Measurements from ENCODE around the gene KRT34.

KRT34 gene

DNA sequence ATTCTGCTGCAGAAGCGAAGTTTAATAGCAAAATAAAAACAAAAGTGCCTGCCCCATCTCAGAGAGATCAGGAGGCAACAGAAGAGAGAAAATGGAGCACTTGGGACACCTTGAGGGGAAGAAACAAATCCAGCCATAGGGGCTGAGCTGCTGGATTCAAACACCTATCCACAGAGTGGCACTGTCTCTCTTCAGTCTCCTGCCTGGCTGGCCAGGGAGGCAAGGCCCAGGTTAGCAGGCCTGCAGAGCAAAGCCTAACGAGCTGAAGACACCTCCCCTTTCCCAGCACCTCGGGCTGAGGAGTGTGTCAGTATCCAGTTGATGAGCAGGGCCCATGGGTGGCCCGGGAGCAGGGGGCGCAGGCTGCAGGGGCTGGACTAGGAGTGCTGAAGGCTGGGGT is 24.1 kb upstream of the KRT34 start:
- H3F3A ChIP-seq (ENCODE audit: control insufficient read depth, insufficient read depth), result no peaks in the 10 kb centered on the region

DNA sequence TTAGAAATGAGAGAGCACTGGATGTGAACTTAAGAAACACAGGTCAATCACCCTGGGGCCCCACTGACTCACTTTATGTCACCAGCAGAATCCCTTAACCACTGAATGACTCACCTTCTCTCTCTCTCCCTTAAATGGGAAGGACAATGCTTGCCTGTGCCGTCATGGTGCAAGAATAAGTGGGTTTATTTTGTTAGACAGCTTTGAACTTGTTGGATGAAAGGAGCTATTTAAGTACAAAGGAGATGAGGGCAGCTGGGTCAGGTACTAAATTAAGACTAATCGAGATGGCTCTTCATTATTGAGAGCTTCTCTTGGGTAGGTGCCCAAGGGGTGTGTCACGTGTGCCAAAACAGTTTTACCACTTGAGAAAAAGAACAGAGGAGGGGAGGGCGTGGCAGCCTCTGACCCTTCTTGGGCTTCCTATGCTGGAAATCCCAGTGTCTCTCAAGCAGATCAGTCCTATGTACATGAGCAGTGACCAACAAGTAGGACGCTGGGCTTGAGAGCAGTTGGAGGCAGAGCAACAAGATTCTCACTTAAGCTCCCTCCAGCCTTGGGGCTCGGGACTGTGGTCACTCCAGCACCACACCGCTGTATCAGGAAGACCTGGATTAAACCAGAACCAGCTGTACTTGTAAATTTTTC is 22.0 kb upstream of the KRT34 start:
- Histone ChIP-seq H3K27ac (ENCODE audit: low read depth, low read length) (no peak overlapping the region), H3K9me3 (ENCODE audit: control insufficient read depth, insufficient read depth, low read length) (no peaks in the 10 kb centered on the region), H3K4me2 (ENCODE audit: low read length) (no peak overlapping the region), H3K27me3 (ENCODE audit: control insufficient read depth, low read length) (peaks cover 16% of the 10 kb centered on the region; the same call in 1 of the 2 replicates), H4K20me1 (ENCODE audit: control insufficient read depth, insufficient read depth, low read depth, low read length) (no peaks in the 10 kb centered on the region), H3K79me2 (ENCODE audit: control insufficient read depth, low read length) (no peaks in the 10 kb centered on the region), H3F3A (ENCODE audit: control insufficient read depth, insufficient read depth) (no peaks in the 10 kb centered on the region), H3K9me2 (replicated peaks; ENCODE audit: control insufficient read depth, low read length) (no peaks in the 10 kb centered on the region), H3K4me3 (ENCODE audit: low read length) (no peak overlapping the region), H3K36me3 (ENCODE audit: control insufficient read depth, low read length) (no peaks in the 10 kb centered on the region), H3K4me1 (ENCODE audit: control insufficient read depth, low read length) (no peaks in the 10 kb centered on the region)
- no peak for TF ChIP-seq EZH2phosphoT487 (IDR thresholded peaks at IDR 0.05; ENCODE audit: borderline replicate concordance, low read length)
- TF ChIP-seq, protein P1, sequence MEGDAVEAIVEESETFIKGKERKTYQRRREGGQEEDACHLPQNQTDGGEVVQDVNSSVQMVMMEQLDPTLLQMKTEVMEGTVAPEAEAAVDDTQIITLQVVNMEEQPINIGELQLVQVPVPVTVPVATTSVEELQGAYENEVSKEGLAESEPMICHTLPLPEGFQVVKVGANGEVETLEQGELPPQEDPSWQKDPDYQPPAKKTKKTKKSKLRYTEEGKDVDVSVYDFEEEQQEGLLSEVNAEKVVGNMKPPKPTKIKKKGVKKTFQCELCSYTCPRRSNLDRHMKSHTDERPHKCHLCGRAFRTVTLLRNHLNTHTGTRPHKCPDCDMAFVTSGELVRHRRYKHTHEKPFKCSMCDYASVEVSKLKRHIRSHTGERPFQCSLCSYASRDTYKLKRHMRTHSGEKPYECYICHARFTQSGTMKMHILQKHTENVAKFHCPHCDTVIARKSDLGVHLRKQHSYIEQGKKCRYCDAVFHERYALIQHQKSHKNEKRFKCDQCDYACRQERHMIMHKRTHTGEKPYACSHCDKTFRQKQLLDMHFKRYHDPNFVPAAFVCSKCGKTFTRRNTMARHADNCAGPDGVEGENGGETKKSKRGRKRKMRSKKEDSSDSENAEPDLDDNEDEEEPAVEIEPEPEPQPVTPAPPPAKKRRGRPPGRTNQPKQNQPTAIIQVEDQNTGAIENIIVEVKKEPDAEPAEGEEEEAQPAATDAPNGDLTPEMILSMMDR (IDR thresholded peaks at IDR 0.05; ENCODE audit: low read depth, low read length, poor library complexity, severe bottlenecking), result no peak

More for the DNA sequence above, 24.1 kb upstream of the KRT34 start:
- Histone ChIP-seq H3K4me2 (ENCODE audit: low read length) (no peak overlapping the region), H3K9me2 (replicated peaks; ENCODE audit: control insufficient read depth, low read length) (no peaks in the 10 kb centered on the region), H3K79me2 (ENCODE audit: control insufficient read depth, low read length) (no peaks in the 10 kb centered on the region), H3K27ac (ENCODE audit: low read depth, low read length) (no peak overlapping the region), H3K9me3 (ENCODE audit: control insufficient read depth, insufficient read depth, low read length) (no peaks in the 10 kb centered on the region), H3K4me3 (ENCODE audit: low read length) (no peak overlapping the region), H3K36me3 (ENCODE audit: control insufficient read depth, low read length) (no peaks in the 10 kb centered on the region), H3K4me1 (ENCODE audit: control insufficient read depth, low read length) (no peaks in the 10 kb centered on the region), H4K20me1 (ENCODE audit: control insufficient read depth, insufficient read depth, low read depth, low read length) (no peaks in the 10 kb centered on the region), H3K27me3 (ENCODE audit: control insufficient read depth, low read length) (peaks cover 3% of the 10 kb centered on the region; the same call in 1 of the 2 replicates)
- TF ChIP-seq, protein P1 (IDR thresholded peaks at IDR 0.05; ENCODE audit: low read depth, low read length, poor library complexity, severe bottlenecking), result no peak
- TF ChIP-seq EZH2phosphoT487 (IDR thresholded peaks at IDR 0.05; ENCODE audit: borderline replicate concordance, low read length), result no peak

DNA sequence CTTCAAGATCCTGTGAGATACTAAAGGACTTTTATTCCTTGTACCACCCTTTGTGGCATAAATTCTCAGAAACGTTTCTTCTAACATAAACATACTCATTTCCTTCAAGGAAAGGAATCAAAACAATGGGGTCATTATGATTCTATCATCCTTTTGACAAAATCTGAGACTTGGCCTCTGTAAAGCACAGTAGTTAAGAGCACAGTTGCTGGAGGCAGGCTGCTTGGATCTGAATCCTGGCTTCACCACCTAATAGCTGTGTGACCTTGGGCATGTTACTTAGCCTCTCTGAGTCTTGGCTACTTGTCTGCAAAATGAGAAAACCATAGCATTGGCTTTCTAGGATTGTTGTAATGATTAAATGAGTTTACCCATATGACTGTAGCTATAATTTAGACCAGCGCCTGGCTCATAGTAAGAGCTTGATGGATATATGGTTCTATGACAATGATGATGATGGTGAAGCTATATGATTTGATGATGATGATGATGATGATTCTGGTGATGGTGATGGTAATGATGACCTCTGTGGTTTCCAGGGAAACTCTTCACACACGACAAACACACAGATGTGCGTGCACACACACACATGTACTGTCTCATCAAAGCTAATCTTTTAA is 21.4 kb upstream of the KRT34 start:
- H3K79me2 ChIP-seq (ENCODE audit: control insufficient read depth, low read length), result no peaks in the 10 kb centered on the region
- no peaks in the 10 kb centered on the region for H3K36me3 ChIP-seq (ENCODE audit: control insufficient read depth, low read length)
- no peaks in the 10 kb centered on the region for H3K4me1 ChIP-seq (ENCODE audit: control insufficient read depth, low read length)
- H3K9me2 ChIP-seq (replicated peaks; ENCODE audit: control insufficient read depth, low read length), result no peaks in the 10 kb centered on the region
- no peak overlapping the region for H3K4me2 ChIP-seq (ENCODE audit: low read length)
- no peak overlapping the region for H3K27ac ChIP-seq (ENCODE audit: low read depth, low read length)
- no peaks in the 10 kb centered on the region for H3F3A ChIP-seq (ENCODE audit: control insufficient read depth, insufficient read depth)
- H4K20me1 ChIP-seq (ENCODE audit: control insufficient read depth, insufficient read depth, low read depth, low read length), result no peaks in the 10 kb centered on the region
- H3K27me3 ChIP-seq (ENCODE audit: control insufficient read depth, low read length), result peaks cover 16% of the 10 kb centered on the region; the same call in 1 of the 2 replicates
- no peak overlapping the region for H3K4me3 ChIP-seq (ENCODE audit: low read length)
- no peaks in the 10 kb centered on the region for H3K9me3 ChIP-seq (ENCODE audit: control insufficient read depth, insufficient read depth, low read length)
- TF ChIP-seq, protein P1 (IDR thresholded peaks at IDR 0.05; ENCODE audit: low read depth, low read length, poor library complexity, severe bottlenecking), result no peak
- TF ChIP-seq EZH2phosphoT487 (IDR thresholded peaks at IDR 0.05; ENCODE audit: borderline replicate concordance, low read length), result no peak
